Choroid plexus epithelial cell (primary cell): ENCODE measurements around the gene UBE2D2.
A peak's percentile ranks its signal among the peaks of the same experiment; 100 is the strongest.
"Not testable (repeated sequence)": the region's sequence is repeated elsewhere in the genome, so short reads cannot be mapped to it uniquely, and the experiment has no call there.

Source experiments
- DNase-seq: peaks from one replicate; pipeline ENCODE4 v3.0.0-alpha.2; 2010; ENCODE audit warnings: low read depth
- H3K4me3 ChIP-seq: 2 replicates; pipeline ENCODE4 v1.5.1; 2011; ENCODE audit warnings: low read depth, mild to moderate bottlenecking, control low read depth, low read length, moderate library complexity
- CTCF ChIP-seq: conservative IDR thresholded peaks from 2 replicates; pipeline ENCODE4 v1.5.1; 2011; ENCODE audit warnings: low read depth, mild to moderate bottlenecking, control low read depth, inconsistent platforms, low read length, moderate library complexity

UBE2D2 gene

DNA sequence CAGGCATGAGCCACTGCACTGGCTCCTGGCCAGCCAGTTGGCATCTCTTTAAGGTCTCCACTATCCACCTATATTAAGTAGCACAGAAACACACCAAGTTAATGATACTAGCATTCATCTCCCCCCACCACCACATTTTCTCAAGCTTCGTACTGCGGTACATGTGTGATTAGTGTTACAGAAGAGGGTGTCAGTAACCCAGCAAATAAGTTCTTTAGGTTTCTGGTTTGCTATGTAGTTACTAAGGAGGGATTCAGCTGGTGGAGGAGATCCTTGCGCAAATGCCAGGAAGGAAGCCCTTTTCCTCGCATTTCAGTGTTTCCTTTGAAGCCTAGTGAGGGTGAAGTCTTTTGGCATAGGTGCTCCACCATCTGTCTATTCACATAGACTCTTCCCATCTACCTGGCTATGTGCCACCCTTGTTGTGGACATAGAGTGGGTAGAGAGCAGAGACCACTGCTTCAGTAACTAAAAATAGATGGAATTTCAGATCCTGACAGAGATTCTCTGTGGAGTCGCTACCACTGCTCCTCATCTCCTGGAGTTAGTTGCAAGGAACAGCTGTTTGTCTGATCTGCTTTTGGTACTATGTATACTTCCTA lies 16.7 kb downstream of the UBE2D2 start:
- no peak for DNase-seq
- H3K4me3 ChIP-seq = no peak overlapping the region

DNA sequence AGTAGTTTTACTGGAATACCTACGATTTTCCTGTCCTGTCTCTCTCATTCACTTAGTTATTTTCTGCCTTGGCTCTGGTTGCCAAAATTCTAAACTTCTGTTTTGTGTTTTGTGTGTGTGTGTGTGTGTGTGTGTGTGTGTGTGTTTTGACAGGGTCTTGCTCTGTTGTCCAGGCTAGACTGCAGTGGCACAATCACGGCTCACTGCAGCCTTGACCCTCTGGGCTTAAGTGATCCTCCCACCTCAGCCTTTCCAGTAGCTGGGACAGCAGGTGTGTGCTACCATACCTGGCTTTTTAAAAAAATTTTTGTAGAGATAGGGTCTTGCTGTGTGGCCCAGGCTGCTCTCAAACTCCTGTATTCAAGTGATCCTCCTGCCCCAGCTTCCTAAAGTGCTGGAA lies 17.2 kb downstream of the UBE2D2 start:
- DNase-seq = no peak
- no peak for TF ChIP-seq CTCF
- H3K4me3 ChIP-seq = no peak overlapping the region

More for the DNA sequence above, 16.7 kb downstream of the UBE2D2 start:
- no peak for TF ChIP-seq CTCF

DNA sequence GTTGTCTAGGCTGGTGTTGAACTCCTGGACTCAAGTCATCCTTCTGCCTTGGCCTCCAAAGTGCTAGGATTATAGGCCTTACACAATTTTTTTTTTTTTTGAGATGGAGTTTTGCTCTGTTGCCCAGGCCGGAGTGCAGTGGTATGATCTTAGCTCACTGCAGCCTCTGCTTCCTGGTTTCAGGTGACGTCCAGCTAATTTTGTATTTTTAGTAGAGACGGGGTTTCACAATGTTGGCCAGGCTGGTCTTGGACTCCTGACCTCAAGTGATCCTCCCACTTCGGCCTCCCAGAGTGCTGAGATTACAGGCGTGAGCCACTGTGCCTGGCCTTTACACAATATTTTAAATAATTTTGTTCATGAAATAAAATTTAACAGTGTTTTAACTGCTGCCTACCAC lies 21.0 kb downstream of the UBE2D2 start:
- not testable (repeated sequence) for H3K4me3 ChIP-seq, DNase-seq

DNA sequence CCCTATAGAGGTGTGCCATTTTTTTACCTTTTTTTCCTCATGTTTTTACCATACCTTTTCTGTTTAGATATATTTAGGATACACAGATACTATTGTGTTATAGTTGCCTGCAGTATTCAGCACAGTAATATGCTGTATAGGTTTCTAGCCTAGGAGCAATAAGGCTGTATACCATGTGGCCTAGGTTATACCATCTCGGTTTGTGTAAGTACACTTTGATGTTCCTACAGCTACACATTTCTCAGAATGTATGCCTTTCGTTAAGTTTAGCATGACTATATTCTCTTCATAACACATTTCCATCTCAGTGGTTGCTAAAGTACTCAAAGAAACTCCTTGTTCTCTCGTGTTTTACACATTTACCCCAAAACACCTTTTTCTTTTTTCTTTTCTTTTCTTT lies 23.0 kb downstream of the UBE2D2 start:
- no peak for DNase-seq
- TF ChIP-seq CTCF = no peak

DNA sequence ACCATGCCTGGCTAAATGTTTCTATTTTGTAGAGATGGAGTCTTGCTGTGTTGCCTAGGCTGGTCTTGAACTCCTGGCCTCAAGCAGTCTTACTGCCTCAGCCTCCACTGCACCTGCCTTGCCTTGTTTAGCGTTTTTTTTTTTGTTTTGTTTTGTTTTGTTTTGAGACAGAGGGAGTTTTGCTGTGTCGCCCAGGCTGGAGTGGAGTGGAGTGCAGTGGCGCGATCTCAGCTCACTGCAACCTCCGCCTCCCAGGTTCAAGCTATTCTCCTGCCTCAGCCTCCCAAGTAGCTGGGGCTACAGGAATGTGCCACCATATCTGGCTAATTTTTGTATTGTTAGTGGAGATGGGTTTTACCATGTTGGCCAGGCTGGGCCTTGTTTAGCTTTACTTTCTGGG lies 27.0 kb downstream of the UBE2D2 start:
- not testable (repeated sequence) for DNase-seq, H3K4me3 ChIP-seq

More for the DNA sequence above, 23.0 kb downstream of the UBE2D2 start:
- H3K4me3 ChIP-seq = no peak overlapping the region

DNA sequence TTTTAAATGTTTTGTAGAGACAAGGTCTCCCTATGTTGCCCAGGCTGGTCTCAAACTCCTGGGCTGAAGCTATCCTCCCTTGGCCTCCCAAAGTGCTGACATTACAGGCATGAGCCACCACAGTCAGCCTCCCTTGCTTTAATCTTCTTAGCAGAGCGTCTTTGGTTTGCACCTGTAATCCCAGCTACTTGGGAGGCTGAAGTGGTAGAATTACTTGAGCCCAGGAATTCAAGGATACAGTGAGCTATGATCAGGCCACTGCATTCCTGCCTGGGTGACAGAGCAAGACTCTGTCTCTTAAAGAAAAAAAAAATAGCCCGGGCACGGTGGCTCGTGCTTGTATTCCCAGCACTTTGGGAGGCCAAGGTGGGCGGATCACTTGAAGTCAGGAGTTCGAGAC lies 27.8 kb downstream of the UBE2D2 start:
- no peak overlapping the region for H3K4me3 ChIP-seq
- DNase-seq = no peak
- TF ChIP-seq CTCF = no peak

- no peak for DNase-seq
- no peak overlapping the region for H3K4me3 ChIP-seq
- TF ChIP-seq CTCF = no peak
Observed at GRCh38 chr5:139592289-139592688, 31.1 kb downstream of the UBE2D2 start.

DNA sequence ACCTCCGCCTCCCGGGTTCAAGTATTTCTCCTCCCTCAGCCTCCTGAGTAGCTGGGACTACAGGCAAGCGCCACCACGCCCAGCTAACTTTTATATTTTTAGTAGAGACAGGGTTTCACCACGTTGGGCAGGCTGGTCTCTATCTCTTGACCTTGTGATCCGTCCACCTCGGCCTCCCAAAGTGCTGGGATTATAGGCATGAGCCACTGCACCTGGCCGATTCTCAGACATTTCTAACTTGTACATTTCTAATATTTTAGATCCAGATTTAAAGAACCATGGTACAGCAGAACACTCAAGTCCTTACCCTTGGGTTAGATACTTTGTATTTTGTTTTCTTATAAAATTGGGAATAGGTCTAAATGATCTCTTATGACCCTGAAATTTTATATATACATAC lies 31.9 kb downstream of the UBE2D2 start:
- DNase-seq, H3K4me3 ChIP-seq: not testable (repeated sequence)

DNA sequence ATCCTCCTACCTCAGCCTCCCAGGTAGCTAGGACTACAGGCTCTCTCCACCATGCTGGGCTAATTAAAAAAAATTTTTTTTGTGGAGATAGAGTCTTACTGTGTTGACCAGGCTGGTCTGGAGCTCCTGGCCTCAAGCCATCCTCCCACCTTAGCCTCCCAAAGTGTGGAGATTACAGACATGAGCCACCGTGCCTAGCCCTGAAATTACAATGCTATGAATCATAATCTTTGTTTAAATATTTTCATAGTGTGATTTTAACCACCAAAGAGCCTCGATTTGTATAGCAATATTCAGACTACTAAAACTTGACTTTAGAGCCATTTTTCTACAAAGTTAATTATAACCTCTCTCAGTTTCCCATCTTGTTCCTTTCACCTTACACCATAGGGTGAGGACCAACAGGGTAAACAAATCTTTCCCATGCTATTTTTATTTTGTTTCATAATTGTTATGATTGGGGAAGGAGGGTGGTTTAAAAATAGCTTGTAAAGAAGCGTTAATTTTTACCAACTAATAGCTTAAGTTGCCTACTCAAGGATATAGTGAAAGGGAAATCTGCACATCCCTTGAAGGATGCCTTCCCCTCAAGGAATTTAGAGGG lies 32.7 kb downstream of the UBE2D2 start:
- no peak overlapping the region for H3K4me3 ChIP-seq
- peak; percentile 57 for DNase-seq
- TF ChIP-seq CTCF = no peak
